Activated CD8-positive, alpha-beta T cell treated with anti-CD3 and anti-CD28 coated beads for 36 hours (primary cell): ENCODE data around the gene NPY4R. TPM values are rescaled to one million over a fixed set of nuclear protein-coding genes. Genes with fewer than 3 reads are reported as not detected.
"Not testable (repeated sequence)": the region's sequence is repeated elsewhere in the genome, so short reads cannot be mapped to it uniquely, and the experiment has no call there.

Experiments used
- ATAC-seq: fragments of 200-7000 bp; cut with Tn5 transposase; one replicate; pipeline ENCODE4 v1.10.0; 2021; ENCODE audit warnings: mild to moderate bottlenecking, moderate library complexity
- CTCF ChIA-PET: fragments of 350-600 bp; sonication (Branson Sonifier 250); formaldehyde crosslinking; loops from one replicate; lab custom pipeline; 2021; ENCODE audit warnings: antibody characterized with exemption; lab: Charles Lee
- POLR2A ChIA-PET: fragments of 350-600 bp; sonication (Branson Sonifier 250); formaldehyde crosslinking; loops from one replicate; lab custom pipeline; 2021; ENCODE audit warnings: antibody characterized with exemption; lab: Charles Lee
- DNase-seq: peaks from one replicate; pipeline ENCODE4 v3.0.0-alpha.2; 2020
- H3K27ac Mint-ChIP-seq: one replicate; pipeline ENCODE4 v1.8.0; 2021; ENCODE audit warnings: mild to moderate bottlenecking, mixed read lengths
- H3K27me3 Mint-ChIP-seq: one replicate; pipeline ENCODE4 v1.8.0; 2021; ENCODE audit warnings: mixed read lengths
- H3K36me3 Mint-ChIP-seq: one replicate; pipeline ENCODE4 v1.8.0; 2021; ENCODE audit warnings: low read depth, mixed read lengths
- H3K4me1 Mint-ChIP-seq: one replicate; pipeline ENCODE4 v1.8.0; 2021; ENCODE audit warnings: low read depth, mixed read lengths
- H3K4me3 Mint-ChIP-seq: one replicate; pipeline ENCODE4 v1.8.0; 2021; ENCODE audit warnings: mild to moderate bottlenecking, moderate library complexity, mixed read lengths
- H3K9me3 Mint-ChIP-seq: one replicate; pipeline ENCODE4 v1.8.0; 2021; ENCODE audit warnings: mixed read lengths
- intact Hi-C: fragments of 100-400 bp; cut with micrococcal nuclease; formaldehyde crosslinking; loops from one replicate; pipeline ENCODE4 v1.10.0; 2022
- total RNA-seq, 2 experiments: library from RNA; stranded (reverse); gene quantifications; one replicate each; pipeline ENCODE4 v1.2.3, GENCODE V29; 2021

NPY4R gene
- total RNA-seq, 2 experiments from 2014 or later = not detected

DNA sequence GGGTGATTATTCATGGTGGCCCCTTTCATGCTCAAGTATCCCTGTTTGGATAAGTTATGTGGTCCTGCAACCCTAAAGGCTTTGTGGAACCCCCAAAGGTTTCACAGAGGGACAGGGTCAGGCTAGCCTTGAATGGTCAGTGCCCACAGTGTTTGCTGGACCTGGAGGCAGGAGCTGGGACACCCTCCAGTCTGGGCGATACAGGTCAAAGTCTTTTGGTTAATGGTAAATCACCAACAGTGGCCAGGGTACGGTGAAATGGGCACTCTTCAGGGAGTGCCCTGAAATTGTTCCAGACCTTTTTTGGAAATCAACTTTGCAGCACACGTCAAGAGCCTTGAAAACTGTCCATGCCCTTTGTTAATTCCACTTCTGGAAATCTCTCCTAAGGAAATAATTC lies 8.7 kb downstream of the NPY4R start:
- H3K4me3 Mint-ChIP-seq, ATAC-seq, intact Hi-C loops, H3K36me3 Mint-ChIP-seq, H3K27me3 Mint-ChIP-seq, CTCF ChIA-PET, H3K9me3 Mint-ChIP-seq, H3K27ac Mint-ChIP-seq, H3K4me1 Mint-ChIP-seq, DNase-seq, POLR2A ChIA-PET: not testable (repeated sequence)

DNA sequence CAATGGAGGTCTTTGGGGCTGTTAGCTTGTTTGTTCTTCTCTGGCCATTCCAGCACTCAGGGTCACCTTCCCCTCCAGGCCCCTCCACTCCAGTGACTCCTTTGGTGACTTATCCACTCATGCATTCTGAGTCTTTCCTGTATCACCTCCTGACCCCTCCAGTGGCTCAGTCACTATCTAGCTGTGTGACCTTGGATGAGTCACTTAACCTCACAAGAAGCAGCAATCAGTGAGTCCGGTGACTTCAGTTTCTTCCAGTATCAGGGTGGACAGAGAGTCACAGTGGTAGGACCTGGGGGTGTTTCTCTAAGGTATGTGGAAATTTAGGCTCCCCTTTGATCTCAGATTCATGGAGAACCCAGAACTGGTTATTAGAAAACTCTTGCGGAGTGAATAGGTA lies 9.8 kb downstream of the NPY4R start:
- H3K36me3 Mint-ChIP-seq, H3K27me3 Mint-ChIP-seq, POLR2A ChIA-PET, CTCF ChIA-PET, H3K4me3 Mint-ChIP-seq, H3K27ac Mint-ChIP-seq, DNase-seq, intact Hi-C loops, ATAC-seq, H3K9me3 Mint-ChIP-seq, H3K4me1 Mint-ChIP-seq: not testable (repeated sequence)

DNA sequence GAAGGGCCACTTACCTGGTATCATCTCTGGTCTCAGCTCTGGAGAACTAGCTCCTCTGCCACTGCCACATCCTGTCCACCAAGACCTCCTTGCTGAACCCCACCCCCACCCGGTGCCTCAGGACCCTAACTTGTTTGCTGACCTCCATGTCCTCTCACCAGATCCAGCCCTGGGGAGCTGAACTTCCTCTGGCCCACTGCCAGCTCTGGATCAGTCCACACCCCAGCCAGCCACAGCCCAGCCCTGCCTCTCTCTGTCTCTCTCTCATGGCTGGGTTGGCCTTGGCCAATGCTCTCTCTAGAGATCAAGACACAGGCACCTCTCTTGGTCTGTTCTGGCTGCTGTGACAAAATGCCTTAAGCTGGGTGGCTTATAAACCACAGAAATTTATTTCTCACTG lies 14.4 kb downstream of the NPY4R start:
- H3K4me1 Mint-ChIP-seq, DNase-seq, intact Hi-C loops, H3K27me3 Mint-ChIP-seq, H3K4me3 Mint-ChIP-seq, H3K27ac Mint-ChIP-seq, ATAC-seq, H3K9me3 Mint-ChIP-seq, CTCF ChIA-PET, H3K36me3 Mint-ChIP-seq, POLR2A ChIA-PET: not testable (repeated sequence)

DNA sequence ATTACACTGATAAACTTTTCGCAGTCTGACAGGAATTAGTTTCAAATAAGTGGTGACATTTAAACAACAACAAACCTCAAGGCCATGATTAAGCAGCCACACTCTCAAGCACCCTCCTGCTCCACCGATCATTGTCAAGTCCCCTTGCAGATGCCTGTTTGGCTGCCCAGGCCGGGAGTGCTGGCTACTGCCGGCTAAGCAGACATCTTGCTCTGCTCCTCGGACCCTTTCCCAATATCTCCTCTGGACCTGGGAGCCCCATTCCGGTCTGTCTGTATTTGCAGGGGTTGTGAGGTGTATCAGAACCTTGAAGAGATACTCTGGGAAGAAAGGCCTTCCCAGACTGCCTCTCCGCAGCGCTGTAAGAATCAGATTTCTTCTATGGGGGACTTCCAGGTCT lies 14.9 kb downstream of the NPY4R start:
- H3K9me3 Mint-ChIP-seq, intact Hi-C loops, POLR2A ChIA-PET, H3K27ac Mint-ChIP-seq, H3K4me1 Mint-ChIP-seq, H3K4me3 Mint-ChIP-seq, ATAC-seq, DNase-seq, H3K27me3 Mint-ChIP-seq, CTCF ChIA-PET, H3K36me3 Mint-ChIP-seq: not testable (repeated sequence)

DNA sequence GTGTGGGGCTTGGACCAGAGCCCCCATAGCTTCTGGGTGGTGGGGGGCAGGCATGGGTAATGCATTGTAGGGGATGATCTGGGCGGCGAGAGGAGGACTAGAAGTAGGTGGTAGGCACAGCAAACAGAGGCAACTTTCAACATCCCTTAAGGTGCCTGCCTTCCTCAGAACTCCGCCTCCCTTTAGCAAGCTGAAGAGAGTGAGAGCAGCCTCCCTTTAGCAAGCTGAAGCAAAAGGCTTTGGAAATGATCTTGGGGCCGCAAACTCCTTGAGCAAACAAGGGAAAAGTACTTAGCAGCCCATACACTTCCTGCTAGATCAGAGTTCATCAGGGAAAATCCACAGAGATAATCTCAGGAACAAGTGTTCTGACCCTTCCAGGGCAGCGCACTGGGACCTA lies 18.3 kb downstream of the NPY4R start:
- H3K9me3 Mint-ChIP-seq, H3K36me3 Mint-ChIP-seq, H3K4me3 Mint-ChIP-seq, CTCF ChIA-PET, POLR2A ChIA-PET, ATAC-seq, H3K27me3 Mint-ChIP-seq, H3K27ac Mint-ChIP-seq, DNase-seq, intact Hi-C loops, H3K4me1 Mint-ChIP-seq: not testable (repeated sequence)

DNA sequence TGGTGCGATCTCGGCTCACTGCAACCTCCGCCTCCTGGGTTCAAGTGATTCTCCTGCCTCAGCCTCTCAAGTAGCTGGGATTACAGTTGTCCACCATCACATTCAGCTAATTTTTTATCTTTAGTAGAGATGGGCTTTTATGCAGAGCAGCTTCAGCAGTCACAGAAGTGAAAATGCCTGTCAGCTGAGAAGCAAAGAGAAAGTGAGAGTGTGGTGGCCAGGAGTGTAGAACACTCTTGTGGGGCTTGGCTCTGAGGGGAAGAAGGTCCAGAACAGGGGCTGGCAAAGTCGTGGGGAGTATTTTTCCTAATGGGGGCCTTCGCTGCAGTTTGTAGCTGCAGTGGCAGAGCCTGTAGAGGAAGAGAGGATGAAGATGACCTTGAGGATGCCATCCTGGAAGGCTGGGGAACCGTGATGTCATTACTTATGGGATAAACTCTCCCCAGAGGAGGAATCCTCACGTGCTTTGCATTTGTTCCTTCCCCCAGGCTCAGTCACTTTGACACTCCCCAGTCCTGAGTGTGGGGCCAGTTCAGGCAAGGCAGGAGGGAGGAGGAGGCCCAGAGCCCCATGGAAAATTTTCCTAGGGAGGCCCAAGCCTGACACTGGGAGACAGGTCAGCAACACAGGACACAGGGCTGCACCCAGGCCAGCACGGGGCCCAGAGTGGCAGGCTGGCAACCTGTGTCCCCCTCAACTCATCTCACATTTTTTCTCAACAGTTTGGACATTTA lies 20.2 kb downstream of the NPY4R start:
- H3K27ac Mint-ChIP-seq, H3K36me3 Mint-ChIP-seq, H3K4me3 Mint-ChIP-seq, H3K9me3 Mint-ChIP-seq, POLR2A ChIA-PET, DNase-seq, intact Hi-C loops, ATAC-seq, CTCF ChIA-PET, H3K4me1 Mint-ChIP-seq, H3K27me3 Mint-ChIP-seq: not testable (repeated sequence)

DNA sequence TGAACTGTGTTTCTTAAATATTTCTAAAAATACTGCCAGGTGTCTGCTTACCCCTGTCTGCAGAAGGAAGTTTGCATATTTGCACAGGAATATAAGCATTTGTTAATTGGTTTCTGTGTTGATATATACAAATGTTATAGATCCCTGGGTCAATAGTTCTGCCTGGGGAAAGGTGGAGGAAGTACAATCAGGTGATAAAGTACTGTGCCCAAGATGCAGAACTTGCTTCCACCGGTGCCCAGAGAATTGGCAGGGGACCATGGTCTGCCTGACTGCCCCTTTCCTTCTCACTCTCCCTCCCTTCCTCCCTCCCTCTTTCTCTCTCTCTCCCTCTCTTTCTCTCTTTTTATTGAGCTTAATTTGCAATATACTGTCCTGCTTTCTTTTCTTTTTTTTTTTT lies 22.3 kb downstream of the NPY4R start:
- ATAC-seq, H3K27ac Mint-ChIP-seq, H3K36me3 Mint-ChIP-seq, CTCF ChIA-PET, DNase-seq, POLR2A ChIA-PET, H3K9me3 Mint-ChIP-seq, H3K4me1 Mint-ChIP-seq, intact Hi-C loops, H3K27me3 Mint-ChIP-seq, H3K4me3 Mint-ChIP-seq: not testable (repeated sequence)

DNA sequence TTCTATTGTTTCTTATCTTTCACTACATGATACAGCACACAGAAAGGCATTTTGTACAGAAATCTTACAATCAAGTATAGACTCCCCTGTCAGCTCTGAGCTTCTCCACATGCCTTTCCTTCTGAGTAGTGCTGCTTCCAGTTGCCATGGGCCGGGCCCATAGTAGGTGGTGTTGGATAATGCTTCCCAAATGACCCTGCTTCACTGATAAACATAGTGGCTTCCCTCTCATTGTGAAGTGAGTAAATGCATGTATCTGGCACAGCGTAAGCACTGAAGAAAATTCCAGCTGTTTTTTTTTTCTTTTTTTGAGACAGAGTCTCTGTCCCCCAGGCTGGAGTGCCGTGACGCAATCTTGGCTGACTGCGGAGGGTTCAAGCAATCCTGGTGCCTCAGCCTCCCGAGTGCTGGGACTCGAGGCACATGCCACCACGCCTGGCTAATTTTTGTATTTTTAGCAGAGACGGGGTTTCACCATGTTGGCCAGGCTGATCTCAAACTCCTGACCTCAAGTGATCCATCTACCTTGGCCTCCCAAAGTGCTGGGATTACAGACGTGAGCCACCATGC lies 23.0 kb downstream of the NPY4R start:
- not testable (repeated sequence) for H3K4me1 Mint-ChIP-seq

DNA sequence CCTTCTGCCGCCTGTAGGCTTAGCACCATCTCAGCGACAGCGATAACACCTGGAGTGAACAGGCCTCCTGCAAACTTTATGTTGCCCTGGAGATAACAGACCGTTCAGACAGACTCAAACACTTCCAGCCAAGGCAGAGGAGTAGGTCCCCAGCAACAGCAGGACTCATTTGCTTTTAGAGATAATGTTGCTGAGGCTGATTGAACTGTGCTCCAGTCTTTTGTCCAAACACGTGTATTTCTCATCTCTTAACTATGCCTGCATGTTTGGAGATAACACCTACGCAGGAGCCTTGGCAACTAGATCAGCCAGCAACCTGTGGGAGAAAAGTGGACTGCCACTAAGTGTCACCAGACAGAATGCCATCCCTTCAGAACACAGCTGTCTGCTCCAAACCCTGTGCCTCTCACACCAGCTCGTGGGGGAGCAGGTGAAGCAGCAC lies 23.9 kb downstream of the NPY4R start:
- H3K36me3 Mint-ChIP-seq, intact Hi-C loops, H3K4me1 Mint-ChIP-seq, H3K27ac Mint-ChIP-seq, POLR2A ChIA-PET, H3K9me3 Mint-ChIP-seq, CTCF ChIA-PET, H3K27me3 Mint-ChIP-seq, DNase-seq, H3K4me3 Mint-ChIP-seq, ATAC-seq: not testable (repeated sequence)

More for the DNA sequence above, 23.0 kb downstream of the NPY4R start:
- POLR2A ChIA-PET, H3K36me3 Mint-ChIP-seq, CTCF ChIA-PET, DNase-seq, H3K9me3 Mint-ChIP-seq, H3K27me3 Mint-ChIP-seq, H3K4me3 Mint-ChIP-seq, intact Hi-C loops, ATAC-seq, H3K27ac Mint-ChIP-seq: not testable (repeated sequence)

DNA sequence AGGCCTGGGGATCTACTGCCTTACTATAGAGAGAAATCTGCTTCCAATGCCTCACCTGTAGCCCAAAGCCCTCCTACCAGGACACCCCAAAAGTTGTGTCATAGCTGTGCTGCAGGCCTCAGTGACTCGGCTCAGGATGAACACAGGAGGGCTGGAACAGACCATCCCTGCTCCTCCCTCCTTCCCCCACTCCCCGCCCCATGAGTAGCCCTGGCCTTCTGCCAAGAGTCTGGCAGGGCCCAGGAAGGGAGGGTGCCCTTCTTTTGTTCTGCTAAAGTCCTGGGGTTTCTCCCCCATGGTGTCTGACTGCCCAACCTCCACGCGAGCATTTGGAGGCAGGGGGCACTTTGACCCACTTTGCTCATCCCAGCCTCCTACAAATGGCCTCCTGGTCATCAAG lies 24.8 kb downstream of the NPY4R start:
- H3K4me1 Mint-ChIP-seq, POLR2A ChIA-PET, H3K4me3 Mint-ChIP-seq, CTCF ChIA-PET, H3K36me3 Mint-ChIP-seq, H3K27ac Mint-ChIP-seq, H3K9me3 Mint-ChIP-seq, intact Hi-C loops, DNase-seq, ATAC-seq, H3K27me3 Mint-ChIP-seq: not testable (repeated sequence)

DNA sequence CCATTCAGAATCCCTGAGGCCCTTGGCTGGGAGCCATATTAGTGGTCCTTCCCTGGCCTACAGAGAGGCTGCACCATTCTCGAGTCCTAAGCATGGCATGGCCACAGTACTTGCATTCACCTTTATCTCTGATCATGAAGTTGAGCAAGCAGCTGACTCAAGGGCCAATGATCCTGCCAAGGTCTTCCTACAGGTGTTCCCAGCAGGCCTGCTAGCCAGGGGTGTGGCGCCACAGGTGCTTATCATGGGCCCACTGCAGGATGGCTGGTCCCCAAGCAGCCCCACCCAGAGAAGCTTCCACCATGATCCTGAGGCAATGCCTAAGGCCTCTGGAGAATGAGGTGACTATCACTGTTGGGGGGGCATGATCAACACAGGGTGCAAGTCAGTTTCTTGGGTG lies 42.2 kb downstream of the NPY4R start:
- H3K27me3 Mint-ChIP-seq, H3K27ac Mint-ChIP-seq, CTCF ChIA-PET: not testable (repeated sequence)

More for the DNA sequence above, 42.2 kb downstream of the NPY4R start:
- H3K4me3 Mint-ChIP-seq, H3K36me3 Mint-ChIP-seq, DNase-seq, POLR2A ChIA-PET, intact Hi-C loops, H3K9me3 Mint-ChIP-seq, ATAC-seq, H3K4me1 Mint-ChIP-seq: not testable (repeated sequence)
